Breast epithelium (tissue), 3 donors: Measurements from ENCODE around the gene LTBP2.

ENCODE experiments used
- CTCF ChIP-seq, 3 donors: fragments of 450-650 bp; IDR thresholded peaks; one replicate each; pipeline ENCODE4 v1.5.1; 2016 to 2017; ENCODE audit warnings: antibody characterized with exemption in 3 of 3, mild to moderate bottlenecking in 3 of 3, moderate library complexity in 3 of 3
- POLR2A ChIP-seq: fragments of 450-650 bp; IDR thresholded peaks from one replicate; pipeline ENCODE4 v1.6.1; 2016; ENCODE audit warnings: antibody characterized with exemption, mild to moderate bottlenecking, moderate library complexity
- POLR2AphosphoS5 ChIP-seq, 3 donors: sonication (generic); formaldehyde crosslinking; IDR thresholded peaks; one replicate each; pipeline ENCODE4 v1.6.1; 2017; ENCODE audit warnings: antibody characterized with exemption in 3 of 3

GRCh38 chr14:74549588-74549987, 62.4 kb downstream of the LTBP2 start:
- peak in 2 of 3 donors; percentile 10 to 15 for TF ChIP-seq CTCF (IDR thresholded peaks at IDR 0.05)
- no peak for TF ChIP-seq POLR2A
- TF ChIP-seq POLR2AphosphoS5 (IDR thresholded peaks at IDR 0.05), result no peak
